NCI-H1048 (cell line): Measurements from ENCODE around the gene PROX2.

ENCODE experiments used
- DNase-seq: peaks from one replicate; lab custom pipeline; 2025; lab: John Stamatoyannopoulos, UW

Gene PROX2

GRCh38 chr14:74875941-74876913 lies at the start of gene PROX2:
Gene PROX2 (minus strand): TSS chr14:74876145. CDS start chr14:74863834, 12,311 bp downstream.
- no peak for DNase-seq

GRCh38 chr14:74924061-74924460 lies 48.1 kb upstream of the PROX2 start:
- no peak for DNase-seq

- DNase-seq, result peak; percentile 59
Observed at GRCh38 chr14:74922752-74923401, 46.9 kb upstream of the PROX2 start, which contains the start of gene RPS6KL1. Gene RPS6KL1 (minus strand): TSS chr14:74923260. CDS start chr14:74921541, 1,719 bp downstream.

- no peak for DNase-seq
Observed at GRCh38 chr14:74921987-74922751, 46.2 kb upstream of the PROX2 start.

- no peak for DNase-seq
Observed at GRCh38 chr14:74921053-74921620, 45.2 kb upstream of the PROX2 start.

GRCh38 chr14:74920281-74920680 lies 44.3 kb upstream of the PROX2 start:
- DNase-seq, result no peak

- no peak for DNase-seq
Observed at GRCh38 chr14:74919421-74920165, 43.6 kb upstream of the PROX2 start.

GRCh38 chr14:74918380-74918779 lies 42.4 kb upstream of the PROX2 start:
- no peak for DNase-seq

- DNase-seq, result no peak
Observed at GRCh38 chr14:74917646-74918081, 41.7 kb upstream of the PROX2 start.

- DNase-seq, result no peak
Observed at GRCh38 chr14:74917178-74917543, 41.2 kb upstream of the PROX2 start.

- no peak for DNase-seq
Observed at GRCh38 chr14:74915826-74916225, 39.9 kb upstream of the PROX2 start.

GRCh38 chr14:74915426-74915825 lies 39.5 kb upstream of the PROX2 start:
- no peak for DNase-seq

- no peak for DNase-seq
Observed at GRCh38 chr14:74913986-74914573, 38.1 kb upstream of the PROX2 start.

- DNase-seq, result no peak
Observed at GRCh38 chr14:74913393-74913910, 37.5 kb upstream of the PROX2 start.

GRCh38 chr14:74912801-74913200 lies 36.9 kb upstream of the PROX2 start:
- DNase-seq, result no peak

- no peak for DNase-seq
Observed at GRCh38 chr14:74912111-74912510, 36.2 kb upstream of the PROX2 start.

- DNase-seq, result no peak
Observed at GRCh38 chr14:74911704-74912103, 35.8 kb upstream of the PROX2 start.

GRCh38 chr14:74911221-74911620 lies 35.3 kb upstream of the PROX2 start:
- DNase-seq, result no peak

- DNase-seq, result no peak
Observed at GRCh38 chr14:74910556-74910955, 34.6 kb upstream of the PROX2 start.

GRCh38 chr14:74909911-74910310 lies 34.0 kb upstream of the PROX2 start:
- no peak for DNase-seq

GRCh38 chr14:74909501-74909900 lies 33.6 kb upstream of the PROX2 start:
- DNase-seq, result no peak
